Endodermal cell (in vitro differentiated cells): Measurements from ENCODE around the gene MNT. TPM values are rescaled to one million over a fixed set of nuclear protein-coding genes. Genes with fewer than 3 reads are reported as not detected.

ENCODE experiments used
- DNase-seq: peaks from one replicate; pipeline ENCODE4 v3.0.0-alpha.2; 2017
- H3K27ac ChIP-seq: 2 replicates; pipeline ENCODE4 v1.5.1; 2013; ENCODE audit warnings: mild to moderate bottlenecking, low read depth, low read length, moderate library complexity
- H3K27me3 ChIP-seq: 2 replicates; pipeline ENCODE4 v1.6.1; 2013; ENCODE audit warnings: mild to moderate bottlenecking, low read length, moderate library complexity; ENCODE audit not compliant: insufficient read depth, control insufficient read depth, poor library complexity, severe bottlenecking
- H3K36me3 ChIP-seq: 2 replicates; pipeline ENCODE4 v1.7.0; 2013; ENCODE audit warnings: mild to moderate bottlenecking, low read length, moderate library complexity; ENCODE audit not compliant: control insufficient read depth, insufficient read depth
- H3K4me1 ChIP-seq: one replicate; pipeline ENCODE4 v1.7.0; 2013; ENCODE audit warnings: low read length; ENCODE audit not compliant: control insufficient read depth, insufficient read depth
- H3K4me3 ChIP-seq: 2 replicates; pipeline ENCODE4 v1.5.1; 2013; ENCODE audit warnings: mild to moderate bottlenecking, low read length, moderate library complexity
- H3K9ac ChIP-seq: 2 replicates; pipeline ENCODE4 v1.6.1; 2013; ENCODE audit warnings: mild to moderate bottlenecking, low read length, moderate library complexity; ENCODE audit not compliant: poor library complexity, severe bottlenecking; ENCODE audit errors: extremely low read depth
- H3K9me3 ChIP-seq: 2 replicates; pipeline ENCODE4 v1.6.1; 2013; ENCODE audit warnings: mild to moderate bottlenecking, low read length, moderate library complexity; ENCODE audit not compliant: control insufficient read depth
- H3K27ac Mint-ChIP-seq: 2 replicates; pipeline ENCODE4 v1.8.0; 2020; ENCODE audit warnings: mixed read lengths
- H3K27me3 Mint-ChIP-seq: 2 replicates; pipeline ENCODE4 v1.8.0; 2021; ENCODE audit warnings: mild to moderate bottlenecking, mixed read lengths; ENCODE audit not compliant: insufficient read depth
- H3K36me3 Mint-ChIP-seq: 2 replicates; pipeline ENCODE4 v1.8.0; 2020; ENCODE audit warnings: low read depth, mixed read lengths
- H3K4me1 Mint-ChIP-seq: 2 replicates; pipeline ENCODE4 v1.8.0; 2020; ENCODE audit warnings: mixed read lengths
- H3K4me3 Mint-ChIP-seq: 2 replicates; pipeline ENCODE4 v1.8.0; 2020; ENCODE audit warnings: mild to moderate bottlenecking, moderate library complexity, mixed read lengths
- H3K9me3 Mint-ChIP-seq: 2 replicates; pipeline ENCODE4 v1.8.0; 2020; ENCODE audit warnings: mild to moderate bottlenecking, mixed read lengths
- WGBS, 2 experiments: methylation state at CpG; one replicate each; pipeline versions ENCODE4 v1.1.5 to v1.1.7; 2013; ENCODE audit warnings: missing lambda C conversion rate in 2 of 2, mixed read lengths in 1 of 2; ENCODE audit not compliant: insufficient coverage in 1 of 2, insufficient read length in 1 of 2; 5-methylcytosine and 5-hydroxymethylcytosine counted together
- total RNA-seq, 2 donors: library from RNA; stranded (reverse); fragmentation: NEBNext Ultra II Directional in 1 of 2; extraction: Animal tissue kit (Norgen Biotek cat#: 25700) in 1 of 2; gene quantifications; 2 replicates in 1 of 2; 3 replicates in 1 of 2; pipeline ENCODE4 v1.2.1, GENCODE V29; 2021
- TF ChIP-seq, protein P1 (sequence below): fragments of 200-600 bp; sonication (generic); conservative IDR thresholded peaks from 2 replicates; pipeline ENCODE4 v1.5.0; 2021; ENCODE audit warnings: antibody characterized with exemption, mild to moderate bottlenecking

MNT gene
- total RNA-seq, 2 donors from 2014 or later, result 25.3 to 30.2 TPM

DNA sequence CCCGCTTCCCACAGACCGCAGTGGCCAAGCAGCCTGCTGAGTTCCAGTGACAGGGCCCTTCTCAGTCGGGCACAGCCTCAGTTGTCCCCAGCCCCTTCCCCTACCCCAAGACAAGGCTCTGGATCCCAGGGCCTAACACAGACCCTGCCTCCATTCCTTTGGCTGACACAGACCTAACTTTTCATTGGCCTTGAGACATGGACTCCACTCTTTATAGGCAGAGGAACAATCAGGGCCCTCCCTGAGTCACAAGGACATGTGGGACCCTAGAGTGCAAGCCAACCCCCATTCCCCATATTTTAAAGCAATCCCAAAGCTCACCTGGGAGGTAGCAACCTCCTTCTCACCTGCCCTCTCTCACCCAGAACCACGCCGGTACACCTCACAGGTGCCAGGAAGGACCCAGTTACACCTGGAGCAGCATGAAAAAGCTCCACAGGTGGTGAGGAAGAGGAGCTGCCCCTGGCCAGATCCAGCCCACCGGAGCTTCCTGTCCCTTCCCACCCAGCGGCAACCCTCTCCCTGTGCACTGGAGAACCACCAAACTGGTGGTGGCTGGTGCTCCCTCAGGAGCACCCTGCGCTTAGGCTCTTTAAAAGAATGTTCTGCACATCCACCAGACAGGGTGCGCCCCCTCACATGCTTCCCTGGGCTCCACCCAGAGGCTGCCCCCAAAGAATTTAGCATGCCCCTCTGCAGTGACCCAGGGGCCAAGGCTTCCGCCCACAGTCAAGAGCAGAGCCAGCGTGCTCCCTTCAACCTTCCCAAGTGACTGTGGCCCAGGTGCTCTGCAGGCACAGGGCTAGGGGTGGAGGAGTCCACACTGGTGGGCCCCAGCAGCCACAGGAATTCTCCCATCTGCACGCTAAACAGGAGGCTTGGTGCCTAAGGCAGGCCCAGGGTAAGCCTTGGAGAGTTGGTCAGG is 3.4 kb downstream of the MNT start:
- peak overlapping the region; percentile 47 for H3K9ac ChIP-seq
- peak overlapping the region; percentile 86 for H3K4me3 Mint-ChIP-seq
- no peaks in the 10 kb centered on the region for H3K36me3 Mint-ChIP-seq
- H3K27ac Mint-ChIP-seq, result peak overlapping the region; percentile 99
- TF ChIP-seq, protein P1, sequence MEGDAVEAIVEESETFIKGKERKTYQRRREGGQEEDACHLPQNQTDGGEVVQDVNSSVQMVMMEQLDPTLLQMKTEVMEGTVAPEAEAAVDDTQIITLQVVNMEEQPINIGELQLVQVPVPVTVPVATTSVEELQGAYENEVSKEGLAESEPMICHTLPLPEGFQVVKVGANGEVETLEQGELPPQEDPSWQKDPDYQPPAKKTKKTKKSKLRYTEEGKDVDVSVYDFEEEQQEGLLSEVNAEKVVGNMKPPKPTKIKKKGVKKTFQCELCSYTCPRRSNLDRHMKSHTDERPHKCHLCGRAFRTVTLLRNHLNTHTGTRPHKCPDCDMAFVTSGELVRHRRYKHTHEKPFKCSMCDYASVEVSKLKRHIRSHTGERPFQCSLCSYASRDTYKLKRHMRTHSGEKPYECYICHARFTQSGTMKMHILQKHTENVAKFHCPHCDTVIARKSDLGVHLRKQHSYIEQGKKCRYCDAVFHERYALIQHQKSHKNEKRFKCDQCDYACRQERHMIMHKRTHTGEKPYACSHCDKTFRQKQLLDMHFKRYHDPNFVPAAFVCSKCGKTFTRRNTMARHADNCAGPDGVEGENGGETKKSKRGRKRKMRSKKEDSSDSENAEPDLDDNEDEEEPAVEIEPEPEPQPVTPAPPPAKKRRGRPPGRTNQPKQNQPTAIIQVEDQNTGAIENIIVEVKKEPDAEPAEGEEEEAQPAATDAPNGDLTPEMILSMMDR, result no peak
- H3K27ac ChIP-seq, result peak overlapping the region; percentile 96
- no peak for DNase-seq
- H3K4me1 ChIP-seq, result peaks cover 19% of the 10 kb centered on the region
- H3K9me3 ChIP-seq, result no peaks in the 10 kb centered on the region
- H3K9me3 Mint-ChIP-seq, result no peaks in the 10 kb centered on the region
- peak overlapping the region; percentile 75 for H3K4me3 ChIP-seq
- no peaks in the 10 kb centered on the region for H3K36me3 ChIP-seq
- peaks cover 26% of the 10 kb centered on the region for H3K4me1 Mint-ChIP-seq
- H3K27me3 Mint-ChIP-seq, result no peaks in the 10 kb centered on the region
- no peaks in the 10 kb centered on the region for H3K27me3 ChIP-seq
- 83% methylated on average over 9 to 12 of the region's 12 CpGs for WGBS, 2 experiments

DNA sequence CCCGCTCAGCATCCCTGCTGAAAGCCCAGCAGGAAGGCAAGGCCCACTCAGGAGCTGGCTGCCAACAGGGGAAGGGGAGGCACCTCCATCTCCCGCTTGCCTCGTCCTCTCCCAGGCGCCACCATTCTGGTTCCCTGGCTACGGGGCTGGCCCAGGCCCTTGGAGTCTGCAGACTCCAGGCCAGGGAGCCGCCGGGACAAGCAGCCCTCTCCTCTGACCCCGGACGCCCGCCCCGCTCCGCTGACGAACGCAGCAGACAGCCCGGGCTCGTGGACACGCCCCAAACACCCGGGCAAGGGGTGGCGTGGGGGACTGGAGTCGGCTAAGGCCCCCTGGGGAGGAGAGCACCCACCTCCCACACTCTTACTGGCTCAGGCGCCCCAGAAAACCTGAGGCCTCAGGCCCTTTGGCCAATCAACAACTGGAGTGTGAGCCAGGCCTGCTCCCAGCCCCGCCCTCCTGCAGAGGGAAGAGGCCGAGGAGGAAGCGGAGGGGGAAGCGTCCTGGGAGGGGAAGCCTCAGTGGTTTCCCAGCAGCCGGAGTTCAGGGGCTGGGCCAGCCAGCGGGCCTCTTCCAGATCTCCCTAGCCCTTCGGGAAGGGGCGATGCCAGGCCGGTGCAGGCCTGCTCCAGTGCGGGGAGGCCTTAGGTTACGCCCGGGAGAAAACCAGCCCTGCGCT is 4.2 kb downstream of the MNT start:
- Histone ChIP-seq H3K27ac (peak overlapping the region; percentile 90), H3K9me3 (no peaks in the 10 kb centered on the region), H3K9ac (peak overlapping the region; percentile 47), H3K4me1 (peaks cover 22% of the 10 kb centered on the region), H3K36me3 (no peaks in the 10 kb centered on the region), H3K4me3 (peak overlapping the region; percentile 75), H3K27me3 (no peaks in the 10 kb centered on the region)
- peak; percentile 99 for DNase-seq
- Mint-ChIP-seq H3K27me3 (no peaks in the 10 kb centered on the region), H3K27ac (peak overlapping the region; percentile 99), H3K36me3 (no peaks in the 10 kb centered on the region), H3K9me3 (no peaks in the 10 kb centered on the region), H3K4me1 (peaks cover 32% of the 10 kb centered on the region), H3K4me3 (peak overlapping the region; percentile 86)
- TF ChIP-seq, protein P1, result no peak
- WGBS, 2 experiments, result 10 to 21% methylated on average over 11 to 34 of the region's 34 CpGs

DNA sequence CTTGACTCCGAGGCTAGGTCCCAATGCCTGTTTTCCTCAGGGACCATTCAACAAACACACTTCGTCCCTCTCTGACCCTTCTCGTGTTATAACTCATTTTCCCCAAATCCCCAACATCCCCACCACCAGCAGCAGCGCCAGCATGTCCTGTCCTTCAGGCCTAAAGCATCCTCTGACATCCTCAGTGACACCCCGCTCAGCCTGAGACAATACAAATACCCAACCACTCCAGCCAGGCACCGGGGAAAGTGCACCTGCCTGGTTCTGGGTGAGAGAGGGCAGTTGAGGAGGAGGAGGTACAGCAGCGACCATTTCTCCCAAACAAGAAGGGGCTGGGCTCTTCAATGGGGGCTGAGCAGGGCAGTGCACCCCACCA is 4.7 kb downstream of the MNT start:
- H3K27ac ChIP-seq, result peak overlapping the region; percentile 90
- H3K4me3 Mint-ChIP-seq, result peak overlapping the region; percentile 86
- no peaks in the 10 kb centered on the region for H3K27me3 ChIP-seq
- H3K27ac Mint-ChIP-seq, result peak overlapping the region; percentile 86
- peaks cover 3% of the 10 kb centered on the region for H3K36me3 Mint-ChIP-seq
- TF ChIP-seq, protein P1, result peak; percentile 10
- no peaks in the 10 kb centered on the region for H3K9me3 ChIP-seq
- H3K4me3 ChIP-seq, result peak overlapping the region; percentile 75
- peak overlapping the region; percentile 47 for H3K9ac ChIP-seq
- 60 to 77% methylated on average over 4 to 7 of the region's 7 CpGs for WGBS, 2 experiments
- H3K4me1 Mint-ChIP-seq, result peaks cover 36% of the 10 kb centered on the region
- no peaks in the 10 kb centered on the region for H3K36me3 ChIP-seq
- H3K27me3 Mint-ChIP-seq, result no peaks in the 10 kb centered on the region
- H3K9me3 Mint-ChIP-seq, result no peaks in the 10 kb centered on the region
- H3K4me1 ChIP-seq, result peaks cover 24% of the 10 kb centered on the region
- DNase-seq, result no peak
